T-helper 2 cell treated with Interferon-gamma antibody and Interleukin-4, amounts not matched to agents 5 μg/mL and 100 μg/mL, for 36 hours (primary cell): ENCODE measurements around the gene TMEM247.

Experiments used
- DNase-seq: peaks from one replicate; pipeline ENCODE4 v3.0.0; 2021; ENCODE audit warnings: low spot score
- H3K27ac Mint-ChIP-seq: one replicate; pipeline ENCODE4 v1.8.0; 2021; ENCODE audit warnings: mild to moderate bottlenecking, mixed read lengths
- H3K27me3 Mint-ChIP-seq: one replicate; pipeline ENCODE4 v1.8.0; 2021; ENCODE audit warnings: low read depth, mixed read lengths
- H3K36me3 Mint-ChIP-seq: one replicate; pipeline ENCODE4 v1.8.0; 2021; ENCODE audit warnings: low read depth, mixed read lengths
- H3K4me1 Mint-ChIP-seq: one replicate; pipeline ENCODE4 v1.8.0; 2021; ENCODE audit warnings: low read depth, mixed read lengths
- H3K4me3 Mint-ChIP-seq: one replicate; pipeline ENCODE4 v1.8.0; 2022; ENCODE audit warnings: mild to moderate bottlenecking, moderate library complexity, mixed read lengths
- H3K9me3 Mint-ChIP-seq: one replicate; pipeline ENCODE4 v1.8.0; 2021; ENCODE audit warnings: mixed read lengths

TMEM247 gene

GRCh38 chr2:46503686-46504085 lies 24.3 kb downstream of the TMEM247 start:
- Mint-ChIP-seq H3K36me3 (no peaks in the 10 kb centered on the region), H3K9me3 (no peaks in the 10 kb centered on the region), H3K4me3 (no peak overlapping the region), H3K27me3 (peaks cover 11% of the 10 kb centered on the region), H3K4me1 (peaks cover 11% of the 10 kb centered on the region), H3K27ac (no peak overlapping the region)
- DNase-seq, result no peak

- H3K36me3 Mint-ChIP-seq, result no peaks in the 10 kb centered on the region
- H3K9me3 Mint-ChIP-seq, result no peaks in the 10 kb centered on the region
- H3K4me3 Mint-ChIP-seq, result no peak overlapping the region
- no peak for DNase-seq
- H3K27ac Mint-ChIP-seq, result no peak overlapping the region
- peaks cover 8% of the 10 kb centered on the region for H3K27me3 Mint-ChIP-seq
- H3K4me1 Mint-ChIP-seq, result peaks cover 7% of the 10 kb centered on the region
Observed at GRCh38 chr2:46504221-46504620, 24.9 kb downstream of the TMEM247 start.

- no peak for DNase-seq
- H3K36me3 Mint-ChIP-seq, result no peaks in the 10 kb centered on the region
- peaks cover 5% of the 10 kb centered on the region for H3K4me1 Mint-ChIP-seq
- H3K4me3 Mint-ChIP-seq, result no peak overlapping the region
- H3K9me3 Mint-ChIP-seq, result no peaks in the 10 kb centered on the region
- peaks cover 6% of the 10 kb centered on the region for H3K27me3 Mint-ChIP-seq
- no peak overlapping the region for H3K27ac Mint-ChIP-seq
Observed at GRCh38 chr2:46504685-46505471, 25.5 kb downstream of the TMEM247 start.

GRCh38 chr2:46505472-46505783 lies 26.1 kb downstream of the TMEM247 start:
- Mint-ChIP-seq H3K4me1 (no peaks in the 10 kb centered on the region), H3K9me3 (no peaks in the 10 kb centered on the region), H3K27ac (no peak overlapping the region), H3K27me3 (peaks cover 2% of the 10 kb centered on the region), H3K4me3 (no peak overlapping the region), H3K36me3 (no peaks in the 10 kb centered on the region)
- no peak for DNase-seq

- Mint-ChIP-seq H3K27me3 (peaks cover 2% of the 10 kb centered on the region), H3K36me3 (no peaks in the 10 kb centered on the region), H3K4me1 (no peaks in the 10 kb centered on the region), H3K4me3 (no peak overlapping the region), H3K9me3 (no peaks in the 10 kb centered on the region), H3K27ac (no peak overlapping the region)
- DNase-seq, result no peak
Observed at GRCh38 chr2:46506131-46506706, 26.9 kb downstream of the TMEM247 start.

GRCh38 chr2:46508312-46508711 lies 28.9 kb downstream of the TMEM247 start:
- no peak overlapping the region for H3K4me3 Mint-ChIP-seq
- H3K9me3 Mint-ChIP-seq, result no peaks in the 10 kb centered on the region
- DNase-seq, result no peak
- H3K36me3 Mint-ChIP-seq, result no peaks in the 10 kb centered on the region
- no peaks in the 10 kb centered on the region for H3K4me1 Mint-ChIP-seq
- no peaks in the 10 kb centered on the region for H3K27me3 Mint-ChIP-seq
- H3K27ac Mint-ChIP-seq, result no peak overlapping the region

- H3K27me3 Mint-ChIP-seq, result no peaks in the 10 kb centered on the region
- H3K27ac Mint-ChIP-seq, result no peak overlapping the region
- no peak for DNase-seq
- no peaks in the 10 kb centered on the region for H3K36me3 Mint-ChIP-seq
- H3K4me3 Mint-ChIP-seq, result no peak overlapping the region
- H3K9me3 Mint-ChIP-seq, result no peaks in the 10 kb centered on the region
- H3K4me1 Mint-ChIP-seq, result no peaks in the 10 kb centered on the region
Observed at GRCh38 chr2:46508759-46509158, 29.4 kb downstream of the TMEM247 start.

GRCh38 chr2:46509804-46510203 lies 30.4 kb downstream of the TMEM247 start:
- no peak overlapping the region for H3K27ac Mint-ChIP-seq
- no peak overlapping the region for H3K4me3 Mint-ChIP-seq
- DNase-seq, result no peak
- H3K9me3 Mint-ChIP-seq, result peaks cover 6% of the 10 kb centered on the region
- peaks cover 2% of the 10 kb centered on the region for H3K36me3 Mint-ChIP-seq
- no peaks in the 10 kb centered on the region for H3K4me1 Mint-ChIP-seq
- H3K27me3 Mint-ChIP-seq, result no peaks in the 10 kb centered on the region

GRCh38 chr2:46510598-46511177 lies 31.3 kb downstream of the TMEM247 start:
- H3K36me3 Mint-ChIP-seq, result peaks cover 5% of the 10 kb centered on the region

GRCh38 chr2:46512185-46512584 lies 32.8 kb downstream of the TMEM247 start:
- peaks cover 2% of the 10 kb centered on the region for H3K27me3 Mint-ChIP-seq
- H3K36me3 Mint-ChIP-seq, result peaks cover 5% of the 10 kb centered on the region
- no peak overlapping the region for H3K27ac Mint-ChIP-seq
- H3K4me3 Mint-ChIP-seq, result no peak overlapping the region
- no peak for DNase-seq
- no peaks in the 10 kb centered on the region for H3K4me1 Mint-ChIP-seq
- peaks cover 28% of the 10 kb centered on the region for H3K9me3 Mint-ChIP-seq

More at GRCh38 chr2:46510598-46511177, 31.3 kb downstream of the TMEM247 start:
- Mint-ChIP-seq H3K9me3 (peaks cover 15% of the 10 kb centered on the region), H3K4me3 (no peak overlapping the region), H3K27ac (no peak overlapping the region), H3K4me1 (no peaks in the 10 kb centered on the region), H3K27me3 (peaks cover 2% of the 10 kb centered on the region)
- DNase-seq, result no peak

- no peaks in the 10 kb centered on the region for H3K4me1 Mint-ChIP-seq
- DNase-seq, result no peak
- peaks cover 2% of the 10 kb centered on the region for H3K27me3 Mint-ChIP-seq
- H3K4me3 Mint-ChIP-seq, result no peak overlapping the region
- peaks cover 5% of the 10 kb centered on the region for H3K36me3 Mint-ChIP-seq
- no peak overlapping the region for H3K27ac Mint-ChIP-seq
- peaks cover 34% of the 10 kb centered on the region for H3K9me3 Mint-ChIP-seq
Observed at GRCh38 chr2:46514738-46515137, 35.4 kb downstream of the TMEM247 start.

GRCh38 chr2:46517485-46517884 lies 38.1 kb downstream of the TMEM247 start:
- Mint-ChIP-seq H3K27me3 (peaks cover 2% of the 10 kb centered on the region), H3K4me1 (no peaks in the 10 kb centered on the region), H3K4me3 (no peak overlapping the region), H3K36me3 (peaks cover 5% of the 10 kb centered on the region), H3K9me3 (peaks cover 34% of the 10 kb centered on the region), H3K27ac (no peak overlapping the region)
- DNase-seq, result no peak

GRCh38 chr2:46518861-46519260 lies 39.5 kb downstream of the TMEM247 start:
- DNase-seq, result no peak
- Mint-ChIP-seq H3K4me1 (no peaks in the 10 kb centered on the region), H3K4me3 (no peak overlapping the region), H3K27ac (no peak overlapping the region), H3K36me3 (peaks cover 5% of the 10 kb centered on the region), H3K27me3 (peaks cover 2% of the 10 kb centered on the region), H3K9me3 (peaks cover 34% of the 10 kb centered on the region)

GRCh38 chr2:46519265-46519664 lies 39.9 kb downstream of the TMEM247 start:
- Mint-ChIP-seq H3K4me3 (no peak overlapping the region), H3K36me3 (peaks cover 5% of the 10 kb centered on the region), H3K4me1 (no peaks in the 10 kb centered on the region), H3K27me3 (peaks cover 2% of the 10 kb centered on the region), H3K9me3 (peaks cover 33% of the 10 kb centered on the region), H3K27ac (no peak overlapping the region)
- no peak for DNase-seq
